ENCODE data around the gene POTED.
"Not testable (repeated sequence)": the region's sequence is repeated elsewhere in the genome, so short reads cannot be mapped to it uniquely, and the experiment has no call there.

The POTED gene

GRCh38 chr21:13609477-13609876 lies at the start of gene POTED:
POTED (plus strand) TSS chr21:13609777; CDS start chr21:13610229, 452 bp downstream.
- DNase-seq = not testable (repeated sequence)

- not testable (repeated sequence) for DNase-seq
Measured at GRCh38 chr21:13650101-13650500, 40.5 kb downstream of the POTED start.

- not testable (repeated sequence) for DNase-seq
Measured at GRCh38 chr21:13651746-13652145, 42.2 kb downstream of the POTED start.

Data from MV-4-11 (cell line).